Cardiac fibroblast (primary cell): ENCODE results near the gene CXCL9.

ENCODE experiments used
- DNase-seq, 2 donors: peaks; one replicate each; pipeline versions ENCODE4 v3.0.0 to v3.0.0-alpha.2; 2010; ENCODE audit warnings: low read depth in 2 of 2
- H3K4me3 ChIP-seq, 2 donors: replicated peaks in 1 of 2; 1 replicate in 1 of 2; 2 replicates in 1 of 2; pipeline ENCODE4 v1.5.1; 2011; ENCODE audit warnings: low read depth in 2 of 2, low read length in 2 of 2, mild to moderate bottlenecking in 2 of 2, moderate library complexity in 1 of 2
- CTCF ChIP-seq: IDR thresholded peaks from one replicate; pipeline ENCODE4 v1.5.1; 2011; ENCODE audit warnings: low read depth, mild to moderate bottlenecking, low read length, inconsistent platforms

Gene CXCL9

DNA sequence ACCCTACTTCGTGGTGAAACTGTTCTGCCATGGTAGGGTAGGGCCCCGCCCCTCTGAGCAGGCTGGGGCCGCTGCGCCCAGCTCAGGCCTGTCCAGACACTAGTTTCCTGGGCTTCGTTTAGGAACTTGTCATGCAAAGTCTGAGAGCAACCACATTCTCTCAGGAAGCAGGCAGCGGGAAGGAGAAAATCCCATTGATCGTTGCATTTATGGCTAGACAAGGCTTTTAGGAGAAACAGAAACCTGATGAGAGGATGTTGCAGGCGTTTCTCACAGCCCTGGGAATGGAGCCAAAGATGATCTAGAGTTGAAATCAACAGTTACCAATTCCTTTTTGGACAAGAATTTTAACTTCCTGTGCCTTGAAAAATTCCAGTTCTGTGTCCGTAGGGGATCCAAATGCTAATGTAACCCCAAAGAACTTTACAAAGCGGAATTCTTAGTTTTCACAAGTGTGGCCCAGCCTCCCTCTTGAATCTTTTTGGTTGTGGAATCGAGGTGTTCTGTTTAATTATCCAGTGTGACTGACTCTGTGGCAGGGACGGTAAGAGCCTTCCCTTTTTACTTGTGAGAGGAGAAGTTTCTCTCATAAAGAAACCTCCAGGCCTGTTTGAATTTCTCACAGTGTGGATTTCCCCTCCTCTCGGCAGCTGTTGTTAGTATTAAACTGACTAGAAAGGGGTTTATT is 4.5 kb upstream of the CXCL9 start:
- peak overlapping the region in 1 of 2 donors; percentile 5 for H3K4me3 ChIP-seq
- no peak for TF ChIP-seq CTCF
- DNase-seq: peak; percentile 71 to 86

GRCh38 chr4:76011018-76011670 is 3.8 kb upstream of the CXCL9 start:
- TF ChIP-seq CTCF: no peak
- H3K4me3 ChIP-seq: peak overlapping the region in 1 of 2 donors; percentile 5
- DNase-seq: no peak

DNA sequence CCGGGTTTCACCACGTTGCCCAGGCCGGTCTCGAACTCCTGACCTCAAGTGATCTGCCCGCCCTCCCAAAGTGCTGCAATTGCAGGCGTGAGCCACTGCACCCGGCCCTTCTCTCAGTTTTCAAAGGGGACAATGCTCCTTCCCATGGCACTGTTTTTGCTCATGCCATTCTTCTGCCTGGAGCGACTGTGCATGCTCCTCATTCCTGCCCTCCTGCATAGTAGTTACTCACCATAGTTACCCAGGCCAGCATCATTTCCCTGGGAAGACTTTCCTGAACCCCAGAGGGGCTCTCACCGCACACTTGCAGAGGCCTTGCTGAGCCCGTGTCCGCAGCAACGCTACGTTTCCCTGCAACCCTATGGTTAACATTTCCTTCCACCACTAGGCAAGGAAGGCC is 3.3 kb upstream of the CXCL9 start:
- TF ChIP-seq CTCF: no peak
- DNase-seq: no peak

DNA sequence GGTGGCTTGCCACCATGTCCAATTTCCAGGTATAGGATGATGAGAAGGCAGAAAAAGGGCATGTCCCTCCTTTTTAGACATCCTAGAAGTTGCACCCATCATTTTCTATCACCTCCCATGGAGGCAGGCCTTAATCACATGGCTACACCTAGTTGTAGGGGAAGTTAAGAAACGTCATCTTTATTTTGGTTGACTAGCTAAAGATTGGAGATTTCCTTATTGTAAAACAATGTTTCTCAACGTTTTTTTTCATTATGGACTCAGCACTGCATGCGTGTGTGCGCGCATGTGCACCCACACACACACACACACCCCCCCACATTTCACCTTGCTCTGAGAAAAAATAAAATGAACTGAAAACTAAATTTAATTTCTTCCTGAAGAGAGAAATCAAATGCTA is 2.0 kb upstream of the CXCL9 start:
- H3K4me3 ChIP-seq: no peak overlapping the region
- TF ChIP-seq CTCF: no peak
- DNase-seq: no peak

More for the DNA sequence above, 3.3 kb upstream of the CXCL9 start:
- no peak overlapping the region for H3K4me3 ChIP-seq

DNA sequence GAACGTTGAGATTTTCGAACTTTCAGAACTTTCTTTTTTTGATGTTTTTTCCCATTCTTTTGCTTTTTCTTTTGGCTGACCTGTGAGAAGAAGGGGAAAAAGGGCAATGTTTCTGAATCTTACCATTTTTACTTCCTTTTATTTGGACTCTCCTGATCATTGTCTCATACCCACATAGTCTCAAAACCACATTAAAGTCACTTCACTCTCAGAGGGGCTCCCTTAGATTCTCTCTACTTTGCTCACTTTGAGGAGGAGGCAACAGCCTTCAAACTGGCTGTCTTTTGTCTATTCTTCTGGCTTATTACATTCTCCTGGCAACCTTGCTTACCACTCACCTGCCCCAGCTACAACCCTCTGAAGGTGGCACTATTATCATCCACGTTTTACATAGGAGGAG is 3.7 kb downstream of the CXCL9 start:
- no peak for DNase-seq
- no peak for TF ChIP-seq CTCF
- H3K4me3 ChIP-seq: no peak overlapping the region

DNA sequence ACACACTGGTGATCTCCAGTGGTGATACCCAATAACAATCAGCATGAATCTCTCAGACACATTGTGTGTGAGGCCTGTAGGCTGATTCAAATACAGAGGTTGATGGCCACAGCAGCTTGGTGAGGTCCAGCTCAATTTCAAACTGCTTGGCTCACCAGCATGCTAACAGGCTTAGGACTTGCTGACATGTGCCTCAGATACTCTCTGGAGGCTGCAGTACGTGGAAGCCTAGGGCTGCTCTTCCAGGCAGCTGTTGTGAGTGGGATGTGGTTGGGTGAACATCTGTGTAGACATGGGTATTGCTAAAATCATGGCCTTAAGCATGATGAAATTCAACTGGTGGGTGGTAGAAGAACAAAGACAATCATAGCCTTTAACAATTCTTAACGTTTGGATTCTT is 4.3 kb downstream of the CXCL9 start:
- H3K4me3 ChIP-seq: no peak overlapping the region
- DNase-seq: no peak
- no peak for TF ChIP-seq CTCF
